Brain microvascular endothelial cell (primary cell): ENCODE results near the gene ASPA.
"Not testable (repeated sequence)": the region's sequence is repeated elsewhere in the genome, so short reads cannot be mapped to it uniquely, and the experiment has no call there.

Experiments
- DNase-seq: peaks from one replicate; pipeline ENCODE4 v3.0.0-alpha.2; 2020
- H3K27ac ChIP-seq: fragments of 250-450 bp; sonication (Bioruptor Pico); 2 replicates; pipeline ENCODE4 v1.5.1; 2020; ENCODE audit warnings: mild to moderate bottlenecking, moderate library complexity
- H3K27me3 ChIP-seq: fragments of 250-450 bp; sonication (Bioruptor Pico); replicated peaks from 2 replicates; pipeline ENCODE4 v1.5.1; 2020; ENCODE audit warnings: mild to moderate bottlenecking
- H3K36me3 ChIP-seq: fragments of 250-450 bp; sonication (Bioruptor Pico); replicated peaks from 2 replicates; pipeline ENCODE4 v1.5.1; 2020; ENCODE audit warnings: mild to moderate bottlenecking
- H3K4me3 ChIP-seq: 2 replicates; pipeline ENCODE4 v1.5.1; 2011; ENCODE audit warnings: low read depth, mild to moderate bottlenecking, control low read depth, low read length, moderate library complexity
- CTCF ChIP-seq: IDR thresholded peaks from 2 replicates; pipeline ENCODE4 v1.5.1; 2011; ENCODE audit warnings: low read depth, mild to moderate bottlenecking, moderate library complexity, low read length, control low read depth, inconsistent platforms; ENCODE audit errors: missing control alignments
- in situ Hi-C: cut with HindIII; loops from 2 replicates; pipeline ENCODE4 v1.10.0; 2017; ENCODE audit warnings: low sequenced_read_pairs, low pct_ligation_motif_present

ASPA gene

GRCh38 chr17:3475812-3476610 lies at the start of gene ASPA:
TSS of gene ASPA (plus strand) at chr17:3475997. CDS start at chr17:3476160, 163 bp downstream.
- H3K36me3 ChIP-seq = no peaks in the 10 kb centered on the region
- H3K27ac ChIP-seq = no peak within 1 kb of the TSS
- no peak for DNase-seq
- in situ Hi-C loops = no loop called here
- no peaks in the 10 kb centered on the region for H3K27me3 ChIP-seq
- no peak for TF ChIP-seq CTCF
- H3K4me3 ChIP-seq = peak within 1 kb of the TSS; percentile 41

GRCh38 chr17:3433215-3433614 lies 42.6 kb upstream of the ASPA start:
- H3K27me3 ChIP-seq, H3K36me3 ChIP-seq, H3K27ac ChIP-seq, H3K4me3 ChIP-seq, in situ Hi-C loops: not testable (repeated sequence)
- peak; percentile 1 for DNase-seq

DNA sequence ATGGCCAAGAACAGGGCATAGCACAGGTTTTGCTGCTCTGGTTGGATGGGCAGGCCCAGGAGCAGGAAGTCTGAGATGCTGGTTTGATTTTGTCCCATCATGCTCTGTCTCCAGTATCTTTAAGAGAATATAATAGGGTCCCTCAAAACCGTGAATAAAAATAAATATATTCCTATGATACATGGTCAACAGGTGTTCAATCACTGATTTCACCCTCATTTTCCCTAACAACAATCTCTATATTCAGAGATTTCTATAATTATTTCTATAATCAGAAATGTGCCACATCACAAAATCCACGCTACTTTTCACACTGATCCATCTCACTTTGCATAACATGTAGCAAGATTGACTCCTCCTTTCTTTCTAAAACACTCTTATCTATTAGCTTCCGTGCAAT lies 42.1 kb upstream of the ASPA start, which contains the start of gene OR1E2:
Gene OR1E2, minus strand, starts transcription at position 101 of the 400 bp plus-strand sequence. Its CDS starts 0 bp downstream, at position 101.
- Histone ChIP-seq H3K27ac (no peak within 1 kb of the TSS), H3K4me3 (no peak within 1 kb of the TSS), H3K36me3 (no peaks in the 10 kb centered on the region), H3K27me3 (no peaks in the 10 kb centered on the region)
- no peak for TF ChIP-seq CTCF
- in situ Hi-C loops = no loop called here
- no peak for DNase-seq

DNA sequence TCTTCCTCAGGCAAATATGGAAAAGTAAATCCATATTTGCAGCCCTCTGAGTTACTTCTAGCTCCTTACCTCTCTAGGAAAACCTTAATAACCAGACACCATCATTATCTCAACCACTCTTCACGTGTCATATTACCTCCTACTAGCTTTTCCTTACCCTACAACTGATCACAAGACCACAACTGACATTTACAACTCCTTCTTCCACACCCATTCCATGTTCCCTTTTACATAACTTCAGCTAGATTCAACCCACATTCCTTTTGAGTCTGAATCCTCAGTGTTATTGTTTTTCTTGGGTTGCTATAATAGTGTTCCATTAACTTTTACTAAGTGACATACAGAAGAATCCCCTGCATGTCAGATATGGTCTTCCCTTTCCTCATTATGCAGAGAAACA lies 37.4 kb upstream of the ASPA start:
- Histone ChIP-seq H3K27me3 (no peaks in the 10 kb centered on the region), H3K27ac (no peak overlapping the region), H3K4me3 (no peak overlapping the region), H3K36me3 (no peaks in the 10 kb centered on the region)
- no peak for DNase-seq
- no peak for TF ChIP-seq CTCF
- in situ Hi-C loops = no loop called here

DNA sequence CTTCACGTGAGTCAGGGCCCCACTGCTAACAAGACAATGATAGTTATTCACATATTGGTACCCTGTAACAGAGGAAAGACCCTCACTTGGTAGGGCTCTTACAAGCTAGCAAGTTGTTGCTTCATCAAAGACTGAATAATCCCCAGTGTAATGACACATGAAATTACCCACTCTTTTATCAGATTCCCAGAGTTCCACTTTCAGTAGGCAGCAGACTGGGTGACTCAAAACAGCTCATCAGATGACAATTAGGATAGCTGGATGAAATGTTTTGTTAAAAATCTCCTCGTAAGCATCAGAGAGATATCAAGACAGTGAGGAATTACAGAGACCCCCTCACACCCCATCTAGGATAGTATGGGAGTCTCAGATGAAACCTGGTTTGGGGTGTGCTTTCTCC lies 35.3 kb upstream of the ASPA start:
- Histone ChIP-seq H3K4me3 (no peak overlapping the region), H3K27ac (no peak overlapping the region), H3K36me3 (no peaks in the 10 kb centered on the region), H3K27me3 (no peaks in the 10 kb centered on the region)
- TF ChIP-seq CTCF = no peak
- no peak for DNase-seq
- in situ Hi-C loops = no loop called here

DNA sequence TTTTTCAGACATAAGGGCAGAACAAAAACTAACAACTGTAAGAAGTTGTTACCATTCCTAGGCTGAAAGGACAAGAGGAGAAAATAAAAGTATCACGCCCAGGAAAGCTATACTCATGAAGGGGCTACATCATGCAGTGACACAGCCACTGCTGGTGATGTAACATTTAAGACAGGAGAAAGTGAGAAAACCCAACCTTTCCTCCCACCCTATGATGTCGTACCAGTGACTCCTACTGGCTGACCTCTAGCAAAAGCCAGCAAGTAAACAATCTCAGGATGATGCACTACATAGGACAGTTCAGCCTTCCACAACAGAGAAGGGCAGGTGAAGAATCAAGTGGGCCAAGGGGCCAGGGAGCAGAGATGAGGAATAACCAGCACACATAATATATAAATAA lies 28.2 kb upstream of the ASPA start:
- in situ Hi-C loops = no loop called here
- H3K27ac ChIP-seq = no peak overlapping the region
- peak; percentile 16 for TF ChIP-seq CTCF
- H3K27me3 ChIP-seq = no peaks in the 10 kb centered on the region
- H3K4me3 ChIP-seq = no peak overlapping the region
- H3K36me3 ChIP-seq = no peaks in the 10 kb centered on the region
- DNase-seq = no peak
